H9 (cell line): ENCODE results near the gene BMP7. TPM values are rescaled to one million over a fixed set of nuclear protein-coding genes. Genes with fewer than 3 reads are reported as not detected.

ENCODE experiments used
- DNase-seq: peaks from one replicate; pipeline ENCODE4 v3.0.0-alpha.2; 2017
- H2AFZ ChIP-seq: one replicate; pipeline ENCODE4 v1.6.1; 2013; ENCODE audit warnings: mild to moderate bottlenecking, low read length, control low read depth, moderate library complexity
- H2AK5ac ChIP-seq: 2 replicates; pipeline ENCODE4 v1.6.1; 2013; ENCODE audit warnings: low read length, control low read depth, mixed read lengths; ENCODE audit not compliant: insufficient read length
- H2BK120ac ChIP-seq: one replicate; pipeline ENCODE4 v1.6.1; 2013; ENCODE audit warnings: low read depth, mild to moderate bottlenecking, low read length, control low read depth, inconsistent platforms; ENCODE audit not compliant: poor library complexity, severe bottlenecking
- H2BK12ac ChIP-seq: 2 replicates; pipeline ENCODE4 v1.6.1; 2013; ENCODE audit warnings: low read length, control low read depth, mixed read lengths, low read depth; ENCODE audit not compliant: insufficient read length
- H2BK15ac ChIP-seq: 2 replicates; pipeline ENCODE4 v1.6.1; 2013; ENCODE audit warnings: low read depth, low read length, control low read depth
- H2BK20ac ChIP-seq: one replicate; pipeline ENCODE4 v1.6.1; 2013; ENCODE audit warnings: low read depth, mild to moderate bottlenecking, low read length, control low read depth, inconsistent platforms; ENCODE audit not compliant: poor library complexity, severe bottlenecking
- H2BK5ac ChIP-seq: 2 replicates; pipeline ENCODE4 v1.6.1; 2013; ENCODE audit warnings: low read length, control low read depth, mixed read lengths; ENCODE audit not compliant: insufficient read length
- H3K14ac ChIP-seq: 2 replicates; pipeline ENCODE4 v1.6.1; 2013; ENCODE audit warnings: low read length, control low read depth; ENCODE audit not compliant: insufficient read depth
- H3K18ac ChIP-seq: 2 replicates; pipeline ENCODE4 v1.6.1; 2013; ENCODE audit warnings: low read depth, mild to moderate bottlenecking, mixed read lengths, low read length, control low read depth; ENCODE audit not compliant: insufficient read length
- H3K23ac ChIP-seq: 2 replicates; pipeline ENCODE4 v1.6.1; 2013; ENCODE audit warnings: low read length, control low read depth, mixed read lengths, low read depth; ENCODE audit not compliant: insufficient read length
- H3K23me2 ChIP-seq: 2 replicates; pipeline ENCODE4 v1.6.1; 2013; ENCODE audit warnings: low read depth, mild to moderate bottlenecking, mixed read lengths, low read length, control low read depth; ENCODE audit not compliant: insufficient read length, poor library complexity, severe bottlenecking
- H3K27ac ChIP-seq: 2 replicates; pipeline ENCODE4 v1.5.1; 2013; ENCODE audit warnings: low read length, control low read depth, mixed read lengths, low read depth; ENCODE audit not compliant: insufficient read length
- H3K27me3 ChIP-seq: 2 replicates; pipeline ENCODE4 v1.6.1; 2013; ENCODE audit warnings: low read length, control low read depth, inconsistent platforms; ENCODE audit not compliant: insufficient read depth
- H3K4ac ChIP-seq: 2 replicates; pipeline ENCODE4 v1.6.1; 2013; ENCODE audit warnings: low read depth, mild to moderate bottlenecking, control low read depth, inconsistent platforms, low read length, moderate library complexity
- H3K4me1 ChIP-seq: 2 replicates; pipeline ENCODE4 v1.6.1; 2013; ENCODE audit warnings: low read length, control low read depth, inconsistent platforms; ENCODE audit not compliant: insufficient read depth
- H3K4me2 ChIP-seq: 2 replicates; pipeline ENCODE4 v1.6.1; 2013; ENCODE audit warnings: low read length, control low read depth, mixed read lengths; ENCODE audit not compliant: insufficient read length, insufficient read depth
- H3K56ac ChIP-seq: 2 replicates; pipeline ENCODE4 v1.6.1; 2013; ENCODE audit warnings: low read depth, mild to moderate bottlenecking, mixed read lengths, low read length, control low read depth; ENCODE audit not compliant: insufficient read length
- H3K79me1 ChIP-seq: 2 replicates; pipeline ENCODE4 v1.6.1; 2013; ENCODE audit warnings: low read depth, mild to moderate bottlenecking, moderate library complexity, low read length, control low read depth, inconsistent platforms; ENCODE audit not compliant: insufficient read depth, poor library complexity, severe bottlenecking
- H3K79me2 ChIP-seq: 2 replicates; pipeline ENCODE4 v1.6.1; 2013; ENCODE audit warnings: low read length, control low read depth, inconsistent platforms; ENCODE audit not compliant: insufficient read depth
- H3K9ac ChIP-seq: 2 replicates; pipeline ENCODE4 v1.6.1; 2013; ENCODE audit warnings: low read length, control low read depth, mixed read lengths; ENCODE audit not compliant: insufficient read length; ENCODE audit errors: extremely low read depth
- H3K9me3 ChIP-seq: one replicate; pipeline ENCODE4 v1.6.1; 2013; ENCODE audit warnings: low read depth, low read length, inconsistent platforms; ENCODE audit not compliant: control insufficient read depth
- H3T11ph ChIP-seq: one replicate; pipeline ENCODE4 v1.6.1; 2013; ENCODE audit warnings: mild to moderate bottlenecking, low read length, control low read depth, inconsistent platforms
- H4K20me1 ChIP-seq: one replicate; pipeline ENCODE4 v1.6.1; 2013; ENCODE audit not compliant: control insufficient read depth, insufficient read length, insufficient read depth
- H4K5ac ChIP-seq: 2 replicates; pipeline ENCODE4 v1.6.1; 2013; ENCODE audit warnings: low read depth, mild to moderate bottlenecking, mixed read lengths, low read length, control low read depth; ENCODE audit not compliant: insufficient read length
- H4K8ac ChIP-seq: replicated peaks from 2 replicates; pipeline ENCODE4 v1.6.1; 2013; ENCODE audit warnings: low read length, control low read depth, mixed read lengths, low read depth; ENCODE audit not compliant: insufficient read length
- H4K91ac ChIP-seq: 2 replicates; pipeline ENCODE4 v1.6.1; 2013; ENCODE audit warnings: low read depth, mild to moderate bottlenecking, moderate library complexity, mixed read lengths, low read length, control low read depth; ENCODE audit not compliant: insufficient read length
- H3K27ac Mint-ChIP-seq, 3 experiments: 2 replicates in 2 of 3; 3 replicates in 1 of 3; pipeline ENCODE4 v1.8.0; 2020 to 2021; ENCODE audit warnings: mixed read lengths in 3 of 3, mild to moderate bottlenecking in 1 of 3, moderate library complexity in 1 of 3
- H3K27me3 Mint-ChIP-seq: 2 replicates; pipeline ENCODE4 v1.8.0; 2021; ENCODE audit warnings: low read depth, mild to moderate bottlenecking, moderate library complexity, mixed read lengths
- H3K36me3 Mint-ChIP-seq, 3 experiments: 2 replicates in 2 of 3; 3 replicates in 1 of 3; pipeline ENCODE4 v1.8.0; 2020 to 2021; ENCODE audit warnings: low read depth in 3 of 3, mixed read lengths in 3 of 3; ENCODE audit not compliant: insufficient read depth in 1 of 3
- H3K4me1 Mint-ChIP-seq, 2 experiments: 2 replicates each; pipeline ENCODE4 v1.8.0; 2020; ENCODE audit warnings: mixed read lengths in 2 of 2
- H3K4me3 Mint-ChIP-seq, 2 experiments: 2 replicates in 1 of 2; 3 replicates in 1 of 2; pipeline ENCODE4 v1.8.0; 2020 to 2021; ENCODE audit warnings: mild to moderate bottlenecking in 2 of 2, mixed read lengths in 2 of 2, moderate library complexity in 1 of 2
- H3K9me3 Mint-ChIP-seq, 2 experiments: 2 replicates in 1 of 2; 3 replicates in 1 of 2; pipeline ENCODE4 v1.8.0; 2020; ENCODE audit warnings: mild to moderate bottlenecking in 2 of 2, mixed read lengths in 2 of 2, moderate library complexity in 1 of 2
- WGBS: extraction: QIAGEN DNeasy Blood & Tissue Kit; methylation state at CpG from one replicate; pipeline ENCODE4 v1.1.7; 2013; ENCODE audit warnings: missing lambda C conversion rate, low lambda C conversion rate, mixed read lengths; ENCODE audit not compliant: insufficient read length; ENCODE audit errors: extremely low coverage; 5-methylcytosine and 5-hydroxymethylcytosine counted together
- total RNA-seq: library from RNA; stranded (reverse); gene quantifications from 2 replicates; pipeline ENCODE4 v1.2.1, GENCODE V29; 2021
- TF ChIP-seq, protein P1 (sequence below): fragments of 200-600 bp; sonication (generic); conservative IDR thresholded peaks from 3 replicates; pipeline ENCODE4 v1.8.0; 2021; ENCODE audit warnings: antibody characterized with exemption, mild to moderate bottlenecking

BMP7 gene
- total RNA-seq, 1 experiment from 2014 or later = 17.7 TPM

DNA sequence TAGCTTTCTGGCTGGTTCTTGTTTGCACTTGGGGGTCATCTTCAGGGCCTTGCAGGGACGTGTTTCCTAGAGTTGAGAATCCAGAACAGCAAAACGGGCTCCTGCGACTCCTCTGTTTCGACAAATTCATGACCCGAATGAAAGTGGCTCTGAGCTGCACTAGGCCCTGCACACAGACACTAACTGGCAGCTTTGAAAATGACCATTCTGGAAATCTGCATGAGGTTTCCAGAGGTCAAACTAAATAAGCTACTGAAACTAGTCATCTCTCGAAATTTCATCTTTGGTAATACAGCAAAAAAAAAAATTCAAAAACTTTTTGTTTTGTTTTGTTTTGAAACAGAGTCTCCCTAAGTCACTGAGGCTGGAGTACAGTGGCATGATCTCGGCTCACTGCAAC, 15.5 kb upstream of the BMP7 start:
- no peaks in the 10 kb centered on the region for H3K23me2 ChIP-seq
- H4K91ac ChIP-seq = no peak overlapping the region
- no peak overlapping the region for H3K9ac ChIP-seq
- H3K4me1 ChIP-seq = no peaks in the 10 kb centered on the region
- H3K56ac ChIP-seq = no peak overlapping the region
- H3T11ph ChIP-seq = no peak overlapping the region
- no peaks in the 10 kb centered on the region for H3K79me2 ChIP-seq
- no peaks in the 10 kb centered on the region for H3K79me1 ChIP-seq
- H2BK5ac ChIP-seq = no peak overlapping the region
- H4K20me1 ChIP-seq = no peaks in the 10 kb centered on the region
- no CpG with 5 or more reads among the region's 7 CpGs for WGBS
- H3K14ac ChIP-seq = no peak overlapping the region
- no peak overlapping the region for H4K8ac ChIP-seq
- H3K4ac ChIP-seq = no peak overlapping the region
- no peak overlapping the region for H2BK20ac ChIP-seq
- no peak overlapping the region for H2BK120ac ChIP-seq
- DNase-seq = no peak
- Mint-ChIP-seq H3K4me3 (no peak overlapping the region), H3K27me3 (peaks cover 38% of the 10 kb centered on the region), H3K36me3 (no peaks in the 10 kb centered on the region), H3K4me1 (peaks cover 16 to 38% of the 10 kb centered on the region in 2 experiments), H3K9me3 (no peaks in the 10 kb centered on the region), H3K27ac (no peak overlapping the region)
- TF ChIP-seq, protein P1, sequence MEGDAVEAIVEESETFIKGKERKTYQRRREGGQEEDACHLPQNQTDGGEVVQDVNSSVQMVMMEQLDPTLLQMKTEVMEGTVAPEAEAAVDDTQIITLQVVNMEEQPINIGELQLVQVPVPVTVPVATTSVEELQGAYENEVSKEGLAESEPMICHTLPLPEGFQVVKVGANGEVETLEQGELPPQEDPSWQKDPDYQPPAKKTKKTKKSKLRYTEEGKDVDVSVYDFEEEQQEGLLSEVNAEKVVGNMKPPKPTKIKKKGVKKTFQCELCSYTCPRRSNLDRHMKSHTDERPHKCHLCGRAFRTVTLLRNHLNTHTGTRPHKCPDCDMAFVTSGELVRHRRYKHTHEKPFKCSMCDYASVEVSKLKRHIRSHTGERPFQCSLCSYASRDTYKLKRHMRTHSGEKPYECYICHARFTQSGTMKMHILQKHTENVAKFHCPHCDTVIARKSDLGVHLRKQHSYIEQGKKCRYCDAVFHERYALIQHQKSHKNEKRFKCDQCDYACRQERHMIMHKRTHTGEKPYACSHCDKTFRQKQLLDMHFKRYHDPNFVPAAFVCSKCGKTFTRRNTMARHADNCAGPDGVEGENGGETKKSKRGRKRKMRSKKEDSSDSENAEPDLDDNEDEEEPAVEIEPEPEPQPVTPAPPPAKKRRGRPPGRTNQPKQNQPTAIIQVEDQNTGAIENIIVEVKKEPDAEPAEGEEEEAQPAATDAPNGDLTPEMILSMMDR = no peak
- H2AFZ ChIP-seq = no peak overlapping the region
- H3K9me3 ChIP-seq = no peaks in the 10 kb centered on the region
- H2BK15ac ChIP-seq = no peak overlapping the region
- H3K18ac ChIP-seq = no peak overlapping the region
- H2AK5ac ChIP-seq = no peak overlapping the region
- H4K5ac ChIP-seq = no peak overlapping the region
- H3K27me3 ChIP-seq = no peaks in the 10 kb centered on the region
- H3K23ac ChIP-seq = no peak overlapping the region
- H2BK12ac ChIP-seq = no peak overlapping the region
- H3K4me2 ChIP-seq = no peak overlapping the region
- H3K27ac ChIP-seq = no peak overlapping the region
